Activated CD8-positive, alpha-beta memory T cell treated with anti-CD3 and anti-CD28 coated beads, Interleukin-2, amount 50 U/mL, for 1 hour (primary cell): ENCODE measurements around the gene TADA3.
"Not testable (repeated sequence)": the region's sequence is repeated elsewhere in the genome, so short reads cannot be mapped to it uniquely, and the experiment has no call there.

Experiments
- DNase-seq: peaks from one replicate; pipeline ENCODE4 v3.0.0-alpha.2; 2020; ENCODE audit errors: extremely low read depth

Gene TADA3

GRCh38 chr3:9783954-9784353, 8.3 kb downstream of the TADA3 start:
- DNase-seq, result no peak

DNA sequence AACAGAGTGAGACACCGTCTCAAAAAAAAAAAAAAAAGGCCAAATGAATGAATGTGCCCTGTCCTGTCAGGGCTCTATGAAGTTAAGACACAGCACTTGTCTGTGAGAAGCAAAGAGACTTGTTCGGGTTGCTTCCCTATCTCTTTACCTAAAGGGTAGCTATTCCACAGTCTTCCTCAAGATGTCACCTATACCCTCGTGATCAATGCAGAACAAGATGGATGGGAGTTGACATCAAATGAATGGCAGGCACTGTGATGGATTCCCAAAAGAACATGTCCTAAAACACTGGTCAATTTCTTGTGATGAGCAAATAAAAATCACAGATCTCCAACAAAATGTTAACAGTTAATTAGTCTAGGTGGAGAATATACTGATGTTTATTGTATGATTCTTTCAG, 9.5 kb downstream of the TADA3 start:
- no peak for DNase-seq

- no peak for DNase-seq
Observed at GRCh38 chr3:9781978-9782603, 10.2 kb downstream of the TADA3 start.

- no peak for DNase-seq
Observed at GRCh38 chr3:9781551-9781950, 10.7 kb downstream of the TADA3 start.

GRCh38 chr3:9780910-9781309, 11.4 kb downstream of the TADA3 start:
- no peak for DNase-seq

GRCh38 chr3:9780458-9780812, 11.8 kb downstream of the TADA3 start:
- DNase-seq, result no peak

DNA sequence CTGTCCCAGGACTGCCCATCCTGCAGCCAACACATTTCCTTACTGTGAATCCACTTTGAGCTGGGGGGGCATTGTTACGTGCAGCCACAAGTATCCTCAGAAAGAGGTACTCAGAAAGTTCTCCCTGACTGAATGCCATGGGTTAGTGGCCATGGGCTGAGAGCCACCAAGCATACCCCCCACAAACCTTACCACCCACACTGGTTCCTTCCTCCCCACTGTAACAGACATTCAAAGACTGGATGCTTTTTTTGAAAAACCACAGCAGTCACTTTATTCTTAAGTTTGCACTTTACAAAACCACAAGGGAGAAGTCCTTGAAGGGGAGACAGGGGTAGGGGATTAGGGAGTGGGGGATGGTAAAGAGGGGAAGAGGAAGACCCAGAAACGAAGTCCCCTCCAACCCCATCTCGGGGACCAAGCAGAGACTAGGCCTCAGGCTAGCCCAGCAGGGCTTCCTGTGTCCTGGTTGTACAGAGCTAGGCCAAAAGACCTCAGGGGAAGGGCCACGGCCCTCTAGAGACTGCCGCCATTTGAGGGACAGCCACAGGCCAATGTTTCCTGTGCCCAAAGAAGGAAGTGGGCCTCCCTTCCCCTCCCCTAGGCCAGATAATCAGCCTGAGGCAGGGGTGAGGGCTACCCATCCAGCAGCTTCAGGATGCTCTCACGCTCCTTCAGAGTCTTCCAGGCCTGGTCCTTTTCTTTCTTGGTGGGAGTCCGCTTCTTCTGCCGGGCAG, 12.4 kb downstream of the TADA3 start:
- no peak for DNase-seq

GRCh38 chr3:9779075-9779593, 13.1 kb downstream of the TADA3 start:
- no peak for DNase-seq

DNA sequence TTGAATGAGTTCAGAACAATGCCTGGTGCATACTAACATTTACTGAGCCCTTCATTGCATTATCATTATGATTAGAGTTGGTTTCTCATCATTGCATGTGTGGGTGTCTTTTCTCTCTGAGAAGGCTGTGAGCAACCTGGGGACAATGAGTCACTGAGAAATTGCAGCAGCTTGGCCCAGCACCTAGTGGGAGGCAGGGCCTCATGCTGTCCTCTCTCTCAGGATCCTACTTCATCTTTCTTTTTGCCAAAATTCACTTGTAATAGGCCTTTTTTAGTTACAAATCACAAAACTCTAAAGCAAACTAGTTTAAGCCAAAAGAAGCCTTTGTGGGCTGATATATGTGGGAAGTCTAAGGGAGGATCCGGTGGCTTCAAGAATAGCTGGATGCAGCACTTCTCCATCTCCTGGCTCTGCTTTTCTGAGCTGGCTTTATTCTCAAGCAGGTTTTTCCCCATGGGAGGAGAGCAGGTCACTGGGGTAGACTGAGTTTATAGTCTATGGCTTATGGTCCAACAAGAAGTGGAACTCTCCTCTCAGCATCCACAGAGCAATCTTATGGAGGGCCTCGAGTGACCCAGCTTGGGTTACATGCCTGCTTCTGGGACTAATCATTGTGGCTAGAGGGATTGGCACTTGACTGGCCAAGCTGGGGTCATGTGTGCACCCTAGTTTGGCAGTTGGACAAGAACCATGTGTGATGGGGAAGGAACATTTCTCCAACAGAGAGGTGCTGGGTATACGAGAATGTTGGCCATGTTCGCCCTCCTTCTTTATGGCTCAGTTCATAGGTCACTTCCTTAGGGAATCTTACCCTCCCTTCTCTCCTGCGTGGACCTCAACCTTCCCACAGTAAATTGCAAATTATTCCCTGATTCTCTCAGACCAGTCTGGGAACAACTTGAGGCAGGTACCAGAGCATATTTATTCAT, 13.9 kb downstream of the TADA3 start:
- no peak for DNase-seq

DNA sequence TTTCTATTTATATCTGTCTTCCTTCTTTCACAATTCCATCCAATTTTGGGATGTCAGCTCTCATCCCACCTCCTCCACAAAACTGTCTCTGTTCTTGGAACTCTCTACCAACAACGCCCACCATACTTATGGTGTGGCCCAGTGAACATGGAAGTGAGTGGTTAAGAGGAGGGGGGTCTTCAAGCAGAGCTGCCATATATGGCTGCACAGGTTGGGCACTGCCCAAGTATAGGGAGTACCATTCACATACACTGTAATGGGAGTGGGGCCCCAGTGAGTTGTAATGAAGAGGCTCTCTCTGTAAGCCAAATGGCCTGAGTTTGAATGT, 14.6 kb downstream of the TADA3 start:
- no peak for DNase-seq

GRCh38 chr3:9776896-9777693, 15.2 kb downstream of the TADA3 start:
- no peak for DNase-seq

DNA sequence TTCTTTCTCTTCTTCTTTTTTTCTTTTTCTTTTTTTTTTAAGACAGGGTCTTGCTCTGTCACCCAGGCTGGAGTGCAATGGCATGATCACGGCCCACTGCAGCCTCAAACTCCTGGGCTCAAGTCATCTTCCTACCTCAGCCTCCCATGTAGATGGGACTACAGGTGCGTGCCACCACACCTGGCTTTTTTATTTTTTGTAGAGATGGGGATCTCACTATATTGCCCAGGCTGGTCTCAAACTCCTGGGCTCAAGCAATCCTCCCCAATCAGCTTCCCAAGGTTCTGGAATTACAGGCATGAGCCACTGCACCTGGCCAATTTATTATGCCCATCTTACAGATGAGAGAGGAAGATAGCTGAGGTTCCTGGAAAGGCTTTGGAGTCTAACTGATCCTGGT, 21.3 kb downstream of the TADA3 start:
- not testable (repeated sequence) for DNase-seq

GRCh38 chr3:9770276-9770812, 21.9 kb downstream of the TADA3 start:
- no peak for DNase-seq

GRCh38 chr3:9769426-9770275, 22.6 kb downstream of the TADA3 start, which contains the start of gene CAMK1:
CAMK1 (minus strand) TSS chr3:9769947; CDS start chr3:9767749, 2,198 bp downstream.
- no peak for DNase-seq

GRCh38 chr3:9769012-9769411, 23.3 kb downstream of the TADA3 start:
- DNase-seq, result no peak

- no peak for DNase-seq
Observed at GRCh38 chr3:9768141-9768775, 24.0 kb downstream of the TADA3 start.

DNA sequence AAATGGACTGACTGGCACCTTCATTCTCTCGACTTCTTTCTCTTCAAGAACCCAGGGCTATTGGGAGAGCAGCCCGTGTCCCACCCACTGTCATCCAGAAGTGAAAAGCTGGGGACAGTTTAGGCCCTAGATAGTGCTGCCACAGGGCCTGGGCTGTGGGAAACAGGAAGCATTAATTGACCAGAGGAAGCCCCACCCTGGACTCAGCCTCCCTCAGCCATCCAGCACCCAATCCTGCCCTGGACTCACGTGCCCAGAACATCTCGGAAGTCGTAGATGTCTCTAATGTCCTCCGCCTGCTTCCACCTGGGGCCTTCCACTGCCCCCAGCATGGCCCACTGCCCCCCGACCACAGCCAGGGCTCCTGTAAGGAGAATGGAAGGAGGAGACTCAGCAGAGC, 24.9 kb downstream of the TADA3 start:
- DNase-seq, result no peak

- no peak for DNase-seq
Observed at GRCh38 chr3:9765865-9766264, 26.4 kb downstream of the TADA3 start.

DNA sequence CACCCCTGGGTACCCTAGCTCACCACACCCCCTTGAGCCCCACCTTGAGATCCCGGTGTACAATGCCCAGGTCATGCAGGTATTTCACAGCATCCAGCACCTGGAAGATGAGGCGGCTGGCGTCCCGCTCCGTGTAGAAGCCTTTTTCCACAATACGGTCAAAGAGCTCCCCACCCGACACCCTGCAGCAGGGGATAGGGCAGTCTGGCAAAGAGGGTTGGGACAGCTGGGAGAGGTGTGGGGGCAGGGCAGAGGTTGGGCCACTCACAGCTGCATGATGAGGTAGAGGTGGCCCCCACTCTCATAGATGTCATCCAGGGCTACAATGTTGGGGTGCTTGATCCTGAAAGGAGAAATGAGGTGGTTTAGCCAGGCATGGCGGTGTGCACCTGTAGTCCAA, 29.4 kb downstream of the TADA3 start:
- DNase-seq, result no peak

- DNase-seq, result no peak
Observed at GRCh38 chr3:9761919-9762318, 30.4 kb downstream of the TADA3 start.
